K562 (cell line): Measurements from ENCODE around the gene HRAS. TPM values are rescaled to one million over a fixed set of nuclear protein-coding genes. Genes with fewer than 3 reads are reported as not detected.

Source experiments
- FOXP4 ChIP-seq: sonication (generic); formaldehyde crosslinking; IDR thresholded peaks from 2 replicates; pipeline ENCODE4 v1.8.0; 2022; ENCODE audit warnings: mild to moderate bottlenecking, missing genetic modification reagents, borderline replicate concordance
- HDAC8 ChIP-seq: fragments of 450-650 bp; IDR thresholded peaks from 2 replicates; pipeline ENCODE4 v1.6.1; 2016; ENCODE audit warnings: mild to moderate bottlenecking, missing genetic modification characterization, moderate library complexity, missing compliant biosample characterization
- HIVEP1 ChIP-seq: fragments of 250-450 bp; sonication (Bioruptor Pico); IDR thresholded peaks from 2 replicates; pipeline ENCODE4 v1.4.0; 2020; ENCODE audit warnings: mild to moderate bottlenecking
- HNRNPK ChIP-seq: fragments of 200-400 bp; formaldehyde crosslinking; IDR thresholded peaks from one replicate; pipeline ENCODE4 v1.6.1; 2018; ENCODE audit warnings: mild to moderate bottlenecking, low read depth, low read length; ENCODE audit not compliant: poor library complexity, severe bottlenecking
- STAG1 ChIP-seq: sonication (generic); formaldehyde crosslinking; IDR thresholded peaks from 2 replicates; pipeline ENCODE4 v1.5.0; 2020; ENCODE audit warnings: missing genetic modification reagents, borderline replicate concordance
- ZBTB33 ChIP-seq: sonication (generic); formaldehyde crosslinking; IDR thresholded peaks from 2 replicates; pipeline ENCODE4 v1.8.1; 2023; ENCODE audit warnings: mild to moderate bottlenecking, missing genetic modification reagents
- ZBTB34 ChIP-seq: fragments of 250-450 bp; sonication (Bioruptor Pico); IDR thresholded peaks from 2 replicates; pipeline ENCODE4 v1.8.0; 2021; ENCODE audit warnings: mild to moderate bottlenecking, moderate library complexity
- ZBTB40 ChIP-seq, 2 experiments: fragments of 450-650 bp in 1 of 2; sonication (generic) in 1 of 2; formaldehyde crosslinking in 1 of 2; IDR thresholded peaks; 2 replicates each; pipeline versions ENCODE4 v1.7.1 to v1.9.0; 2016 to 2022; ENCODE audit warnings: inconsistent platforms in 1 of 2, mild to moderate bottlenecking in 1 of 2, missing genetic modification reagents in 1 of 2
- ZNF124 ChIP-seq: sonication (generic); formaldehyde crosslinking; IDR thresholded peaks from 2 replicates; pipeline ENCODE4 v1.8.1; 2022; ENCODE audit warnings: missing genetic modification reagents
- ZNF766 ChIP-seq: fragments of 200-800 bp; sonication (Bioruptor generic); conservative IDR thresholded peaks from 2 replicates; pipeline ENCODE4 v1.6.1; 2016; ENCODE audit warnings: missing genetic modification characterization, missing compliant biosample characterization
- polyA plus RNA-seq, 8 experiments: library from polyadenylated mRNA; depleted of rRNA in 4 of 8; stranded (reverse) in 5 of 8; unstranded in 3 of 8; fragments of >200 nt; fragmentation: Nextera tagmentation in 2 of 8; fragmentation: Illumina TruSeq in 1 of 8; extraction: Ambion mirVana in 2 of 8; extraction: Trizol in 1 of 8; gene quantifications; 2 replicates each; pipeline versions ENCODE4 v1.2.1 to v1.2.3, GENCODE V29; 2011 to 2014; ENCODE audit warnings: inconsistent platforms in 1 of 8, missing spikeins in 1 of 8
- total RNA-seq, 7 experiments: library from RNA; depleted of rRNA in 6 of 7; stranded (reverse); fragments of >200 nt in 6 of 7; fragmentation: Illumina TruSeq in 2 of 7; extraction: Trizol in 2 of 7; gene quantifications; 2 replicates each; pipeline versions ENCODE4 v1.2.1 to v1.2.3, GENCODE V29; 2011 to 2021; ENCODE audit warnings: low replicate concordance in 1 of 7

Gene HRAS
- total and polyA plus RNA-seq, 9 of the 15 experiments (the other 6 are each of a cell fraction or from before 2014, with no cell fraction given) = 2.8 to 73.5 (median 29.6) TPM

- TF ChIP-seq ZBTB40 (IDR thresholded peaks at IDR 0.05) (no peak), ZBTB40 (CRISPR knock-in tag; IDR thresholded peaks at IDR 0.05) (no peak), STAG1 (CRISPR knock-in tag) (no peak), ZNF124 (CRISPR knock-in tag) (no peak), HIVEP1 (CRISPR knock-in tag) (no peak), FOXP4 (CRISPR knock-in tag) (no peak), ZBTB34 (CRISPR knock-in tag) (no peak), HNRNPK (no peak), HDAC8 (tag) (no peak), ZNF766 (no peak), ZBTB33 (CRISPR knock-in tag) (no peak)
Measured at GRCh38 chr11:504053-504993, 31.1 kb downstream of the HRAS start (continued).
